Tongue (tissue), 2 donors: Measurements from ENCODE around the gene C10orf67. TPM values are rescaled to one million over a fixed set of nuclear protein-coding genes. Genes with fewer than 3 reads are reported as not detected.
A peak's percentile ranks its signal among the peaks of the same experiment; 100 is the strongest.
"Not testable (repeated sequence)": the region's sequence is repeated elsewhere in the genome, so short reads cannot be mapped to it uniquely, and the experiment has no call there.

Experiments
- DNase-seq: peaks from one replicate; pipeline ENCODE4 v3.0.0-alpha.2; 2015
- total RNA-seq: library from RNA; depleted of rRNA; stranded (reverse); fragments of >200 nt; gene quantifications from one replicate; pipeline ENCODE4 v1.2.3, GENCODE V29; 2014

The C10orf67 gene
- total RNA-seq, 1 donor from 2014 or later: 0.82 TPM

GRCh38 chr10:23362069-23362830 is 17.7 kb upstream of the C10orf67 start:
- no peak for DNase-seq

- no peak for DNase-seq
Measured at GRCh38 chr10:23361665-23362064, 17.1 kb upstream of the C10orf67 start.

- no peak for DNase-seq
Measured at GRCh38 chr10:23359692-23360380, 15.2 kb upstream of the C10orf67 start.

- DNase-seq: no peak
Measured at GRCh38 chr10:23358357-23358756, 13.8 kb upstream of the C10orf67 start.

GRCh38 chr10:23354630-23355279 is 10.2 kb upstream of the C10orf67 start:
- DNase-seq: no peak

- no peak for DNase-seq
Measured at GRCh38 chr10:23351926-23352519, 7.4 kb upstream of the C10orf67 start.

- DNase-seq: not testable (repeated sequence)
Measured at GRCh38 chr10:23350706-23351105, 6.1 kb upstream of the C10orf67 start.

GRCh38 chr10:23345861-23346260 is 1.3 kb upstream of the C10orf67 start:
- DNase-seq: peak; percentile 24

GRCh38 chr10:23343591-23344240 is 881 bp downstream of the C10orf67 start:
- peak; percentile 66 for DNase-seq

GRCh38 chr10:23342213-23342884 is 2.2 kb downstream of the C10orf67 start:
- DNase-seq: no peak

GRCh38 chr10:23341004-23341403 is 3.6 kb downstream of the C10orf67 start:
- no peak for DNase-seq

- no peak for DNase-seq
Measured at GRCh38 chr10:23340354-23340753, 4.2 kb downstream of the C10orf67 start.

GRCh38 chr10:23338886-23339285 is 5.7 kb downstream of the C10orf67 start:
- no peak for DNase-seq

GRCh38 chr10:23338155-23338828 is 6.3 kb downstream of the C10orf67 start:
- DNase-seq: no peak

GRCh38 chr10:23337616-23338015 is 7.0 kb downstream of the C10orf67 start:
- DNase-seq: no peak

GRCh38 chr10:23331567-23332301 is 12.9 kb downstream of the C10orf67 start:
- DNase-seq: no peak

GRCh38 chr10:23330948-23331347 is 13.6 kb downstream of the C10orf67 start:
- DNase-seq: no peak

GRCh38 chr10:23326544-23327307 is 17.9 kb downstream of the C10orf67 start:
- DNase-seq: no peak

- DNase-seq: no peak
Measured at GRCh38 chr10:23325132-23325531, 19.5 kb downstream of the C10orf67 start.

- no peak for DNase-seq
Measured at GRCh38 chr10:23324351-23324750, 20.2 kb downstream of the C10orf67 start.
